Peyer's patch (tissue), 4 donors: ENCODE data around the gene DNASE2B.

Source experiments
- POLR2A ChIP-seq, 2 donors: fragments of 450-650 bp; IDR thresholded peaks; one replicate each; pipeline ENCODE4 v1.5.1; 2017; ENCODE audit warnings: antibody characterized with exemption in 2 of 2, mild to moderate bottlenecking in 2 of 2, moderate library complexity in 2 of 2
- TF ChIP-seq, protein P1 (sequence below), 6 experiments: fragments of 450-650 bp in 4 of 6; fragments of 200-600 bp in 2 of 6; sonication (generic) in 1 of 6; IDR thresholded peaks; one replicate each; pipeline ENCODE4 v1.5.1; 2017 to 2019; ENCODE audit warnings: antibody characterized with exemption in 6 of 6, mild to moderate bottlenecking in 3 of 6, moderate library complexity in 1 of 6

DNA sequence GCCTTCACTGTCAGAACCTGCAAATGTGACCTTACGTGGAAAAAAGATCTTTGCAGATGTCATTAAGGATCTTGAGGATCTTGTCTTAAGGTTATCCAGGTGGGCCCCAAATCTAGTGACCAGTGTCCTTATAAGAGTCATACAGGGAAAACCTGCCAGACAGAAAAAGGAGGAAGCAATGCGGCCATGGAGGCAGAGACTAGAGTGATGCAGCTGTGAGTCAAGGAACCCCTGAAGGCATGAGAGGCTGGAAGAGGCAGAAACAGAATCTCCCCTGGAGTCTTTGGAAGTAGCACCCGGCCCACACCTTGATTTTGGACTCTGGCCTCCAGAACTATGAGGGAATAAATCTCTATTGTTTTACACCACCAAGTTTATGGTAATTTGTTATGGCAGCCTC, 36.5 kb upstream of the DNASE2B start:
- TF ChIP-seq, protein P1, sequence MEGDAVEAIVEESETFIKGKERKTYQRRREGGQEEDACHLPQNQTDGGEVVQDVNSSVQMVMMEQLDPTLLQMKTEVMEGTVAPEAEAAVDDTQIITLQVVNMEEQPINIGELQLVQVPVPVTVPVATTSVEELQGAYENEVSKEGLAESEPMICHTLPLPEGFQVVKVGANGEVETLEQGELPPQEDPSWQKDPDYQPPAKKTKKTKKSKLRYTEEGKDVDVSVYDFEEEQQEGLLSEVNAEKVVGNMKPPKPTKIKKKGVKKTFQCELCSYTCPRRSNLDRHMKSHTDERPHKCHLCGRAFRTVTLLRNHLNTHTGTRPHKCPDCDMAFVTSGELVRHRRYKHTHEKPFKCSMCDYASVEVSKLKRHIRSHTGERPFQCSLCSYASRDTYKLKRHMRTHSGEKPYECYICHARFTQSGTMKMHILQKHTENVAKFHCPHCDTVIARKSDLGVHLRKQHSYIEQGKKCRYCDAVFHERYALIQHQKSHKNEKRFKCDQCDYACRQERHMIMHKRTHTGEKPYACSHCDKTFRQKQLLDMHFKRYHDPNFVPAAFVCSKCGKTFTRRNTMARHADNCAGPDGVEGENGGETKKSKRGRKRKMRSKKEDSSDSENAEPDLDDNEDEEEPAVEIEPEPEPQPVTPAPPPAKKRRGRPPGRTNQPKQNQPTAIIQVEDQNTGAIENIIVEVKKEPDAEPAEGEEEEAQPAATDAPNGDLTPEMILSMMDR (IDR thresholded peaks at IDR 0.05) = no peak
- TF ChIP-seq POLR2A (IDR thresholded peaks at IDR 0.05) = no peak
